HUDEP-2 (cell line): ENCODE results near the gene NUCB2.
A peak's percentile ranks its signal among the peaks of the same experiment; 100 is the strongest.
"Not testable (repeated sequence)": the region's sequence is repeated elsewhere in the genome, so short reads cannot be mapped to it uniquely, and the experiment has no call there.

Experiments used
- DNase-seq, 76 experiments: peaks; one replicate each; lab custom pipeline; 2025; ENCODE audit not compliant: unreplicated experiment in 76 of 76; lab: John Stamatoyannopoulos, UW

Gene NUCB2

GRCh38 chr11:17276236-17277023 lies at the start of gene NUCB2:
Gene NUCB2 (plus strand): TSS chr11:17276739. CDS start chr11:17295324, 18,585 bp downstream.
- peak; percentile 29 to 97 (median 91) for DNase-seq

- DNase-seq = not testable (repeated sequence)
Observed at GRCh38 chr11:17228186-17228925, 48.2 kb upstream of the NUCB2 start.

- DNase-seq = no peak
Observed at GRCh38 chr11:17229481-17230152, 46.9 kb upstream of the NUCB2 start.

- no peak for DNase-seq
Observed at GRCh38 chr11:17230867-17231851, 45.4 kb upstream of the NUCB2 start.

GRCh38 chr11:17233101-17233500 lies 43.4 kb upstream of the NUCB2 start:
- no peak for DNase-seq

- DNase-seq = no peak
Observed at GRCh38 chr11:17238377-17238776, 38.2 kb upstream of the NUCB2 start.

- DNase-seq = not testable (repeated sequence)
Observed at GRCh38 chr11:17239927-17240326, 36.6 kb upstream of the NUCB2 start.

GRCh38 chr11:17240780-17241179 lies 35.8 kb upstream of the NUCB2 start:
- DNase-seq = no peak

- DNase-seq = not testable (repeated sequence)
Observed at GRCh38 chr11:17242954-17243353, 33.6 kb upstream of the NUCB2 start.

GRCh38 chr11:17244046-17244445 lies 32.5 kb upstream of the NUCB2 start:
- no peak for DNase-seq

GRCh38 chr11:17250561-17251350 lies 25.8 kb upstream of the NUCB2 start:
- no peak for DNase-seq

GRCh38 chr11:17252704-17253103 lies 23.8 kb upstream of the NUCB2 start:
- no peak for DNase-seq

GRCh38 chr11:17256512-17256911 lies 20.0 kb upstream of the NUCB2 start:
- no peak for DNase-seq

GRCh38 chr11:17257196-17257595 lies 19.3 kb upstream of the NUCB2 start:
- DNase-seq = no peak

GRCh38 chr11:17258670-17259069 lies 17.9 kb upstream of the NUCB2 start:
- peak in 3 of 76 experiments; percentile 5 to 30 (median 7) for DNase-seq

- DNase-seq = no peak
Observed at GRCh38 chr11:17259519-17259918, 17.0 kb upstream of the NUCB2 start.

GRCh38 chr11:17260020-17260419 lies 16.5 kb upstream of the NUCB2 start:
- no peak for DNase-seq

- no peak for DNase-seq
Observed at GRCh38 chr11:17263769-17264168, 12.8 kb upstream of the NUCB2 start.

GRCh38 chr11:17266781-17267180 lies 9.8 kb upstream of the NUCB2 start:
- DNase-seq = no peak
